Aortic smooth muscle cell (primary cell): ENCODE results near the gene GTF2A2. TPM values are rescaled to one million over a fixed set of nuclear protein-coding genes. Genes with fewer than 3 reads are reported as not detected.

Experiments
- total RNA-seq: library from RNA; depleted of rRNA; stranded (reverse); fragments of >200 nt; gene quantifications from 2 replicates; pipeline ENCODE4 v1.2.3, GENCODE V29; 2014

Gene GTF2A2, protein sequence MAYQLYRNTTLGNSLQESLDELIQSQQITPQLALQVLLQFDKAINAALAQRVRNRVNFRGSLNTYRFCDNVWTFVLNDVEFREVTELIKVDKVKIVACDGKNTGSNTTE
- 20.8 and 36.2 TPM in 2 replicates for total RNA-seq

DNA sequence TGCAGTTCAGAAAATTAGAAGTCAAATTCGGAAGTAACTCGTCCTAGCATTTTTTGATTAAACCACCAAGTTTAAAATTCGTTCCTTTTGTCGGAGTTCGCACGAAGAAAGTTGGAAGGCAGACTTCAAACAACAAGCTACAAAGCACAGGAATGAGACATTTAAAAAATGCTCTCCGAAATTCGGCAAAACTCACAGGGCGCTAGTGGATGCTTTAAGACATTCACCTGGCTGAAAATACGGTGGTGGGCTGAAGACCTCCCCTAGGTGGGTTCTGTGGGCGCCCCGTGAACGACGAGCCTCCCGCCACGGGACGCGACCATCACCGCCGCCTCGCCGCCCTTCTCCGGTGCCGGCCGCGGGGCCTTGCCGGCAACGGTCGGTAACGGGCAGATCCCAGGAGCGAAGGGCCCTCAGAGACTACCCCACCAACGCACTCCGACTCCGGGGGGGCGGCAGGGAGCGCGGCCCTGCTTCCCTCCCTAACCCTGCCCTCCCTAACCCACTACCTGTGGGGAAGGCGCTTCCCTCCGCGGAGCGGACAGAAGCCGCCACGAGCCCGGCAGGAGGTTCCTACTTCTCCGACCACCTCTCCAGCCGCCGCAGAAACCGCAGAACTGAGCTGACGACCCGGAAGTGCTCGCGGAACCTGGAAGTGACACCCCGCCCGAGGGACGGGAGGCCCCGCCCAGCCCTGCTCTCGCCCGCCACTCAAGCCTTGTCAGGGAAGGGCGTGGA lies at the start of gene GTF2A2:
GTF2A2 (minus strand) TSS at position 619 of the 738 bp plus-strand sequence. CDS start 5,238 bp downstream, outside the sequence.

DNA sequence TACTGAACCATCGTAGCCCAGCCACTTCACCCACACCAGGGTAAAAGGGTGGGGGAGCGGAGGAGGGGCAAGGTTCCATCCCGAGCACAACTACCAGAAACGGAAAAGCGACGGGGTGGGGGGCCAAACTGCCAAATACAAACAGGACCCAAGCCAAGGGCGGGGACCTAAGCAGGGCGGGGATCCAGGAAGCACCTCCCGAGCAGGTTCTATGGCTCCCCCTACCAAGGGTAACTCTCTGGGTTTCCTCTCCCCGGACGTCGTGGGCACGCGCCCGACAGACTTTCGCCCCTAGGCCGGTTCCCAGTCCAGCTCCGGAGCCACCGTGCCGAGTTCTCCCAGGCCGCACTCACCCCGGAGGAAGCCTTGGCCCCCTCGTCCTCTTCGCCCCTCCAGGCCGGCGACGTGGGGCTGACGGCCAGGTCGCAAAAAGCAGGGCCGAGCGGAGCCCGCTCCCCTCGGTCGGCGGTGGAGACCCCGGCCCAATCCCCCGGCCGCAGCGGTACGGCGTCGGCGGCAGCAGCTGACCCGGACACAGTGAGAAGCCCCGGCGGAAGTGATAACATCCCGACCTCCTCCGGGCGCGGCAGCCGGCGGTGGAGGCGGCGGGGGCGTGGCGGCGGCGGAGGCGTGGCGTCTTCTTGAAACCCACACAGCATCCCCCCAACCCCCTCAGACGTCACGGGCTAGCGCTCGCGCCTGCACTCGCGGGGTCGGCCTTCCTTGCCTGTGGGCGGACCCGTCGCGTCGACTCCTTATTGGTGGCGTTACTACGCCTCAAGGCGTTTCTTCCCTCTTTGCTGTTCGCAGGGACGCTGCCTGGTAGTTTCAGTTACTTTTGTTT lies 31.7 kb upstream of the GTF2A2 start, which contains the start of gene BNIP2:
BNIP2 (minus strand) TSS at position 539 of the 844 bp plus-strand sequence. CDS start 6,863 bp downstream, outside the sequence.

DNA sequence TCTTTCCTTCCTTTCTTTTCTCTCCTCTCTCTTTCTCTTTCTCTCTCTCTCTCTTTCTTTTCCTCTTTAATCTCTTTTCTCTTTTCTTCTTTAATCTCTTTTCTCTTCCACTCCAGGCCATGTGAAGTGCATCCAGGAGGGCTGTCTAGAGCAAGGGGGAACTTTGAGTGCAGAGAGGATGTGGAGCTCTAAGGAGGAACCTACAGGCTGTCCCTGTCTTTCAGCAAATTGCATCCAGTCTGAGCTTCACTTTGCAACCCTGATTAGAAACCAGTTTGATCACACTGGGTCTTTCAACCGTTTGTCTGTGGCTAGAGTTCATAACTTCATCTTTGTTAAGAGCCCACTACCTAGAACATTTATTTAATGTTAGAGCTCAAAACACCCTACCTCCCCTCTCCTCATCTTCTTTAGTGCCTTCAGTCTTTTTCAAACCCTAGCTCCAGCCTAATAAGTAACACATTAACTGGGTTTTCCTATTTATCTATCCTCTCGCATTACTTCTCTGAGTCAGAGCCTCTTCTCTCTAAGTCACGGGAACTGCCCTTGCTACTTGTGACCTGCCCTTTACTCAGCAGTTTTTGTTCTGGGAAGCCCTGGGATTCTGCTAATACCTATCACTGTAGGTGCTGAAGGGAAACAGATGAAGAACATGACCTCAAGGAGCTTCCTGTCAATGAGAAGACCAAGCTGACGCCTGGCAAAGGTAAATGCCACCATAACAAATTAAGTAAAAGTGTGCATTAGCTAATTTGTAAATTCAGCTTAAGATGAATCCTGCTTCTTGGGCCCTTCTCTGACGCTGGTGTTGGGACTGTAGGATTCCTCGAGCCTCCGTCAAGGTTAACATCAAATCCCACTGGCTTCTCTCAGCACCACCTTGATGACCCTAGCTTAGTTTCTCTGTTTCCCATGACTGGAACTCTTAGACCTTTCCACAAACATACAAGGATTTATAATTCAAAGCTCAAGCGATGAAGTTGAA lies 45.7 kb downstream of the GTF2A2 start, which contains the start of gene GCNT3:
GCNT3 (plus strand) TSS at position 508 of the 985 bp plus-strand sequence. CDS start 6,456 bp downstream, outside the sequence.

Other genes with a start within 250 kb of the GTF2A2 start
- 0.13 and 0.25 TPM in 2 replicates for gene FAM81A, start 219.3 kb downstream of the GTF2A2 start, total RNA-seq
- under 0.01 TPM in 1 of 2 replicates, not detected in the other for gene GCNT3, start 45.7 kb downstream of the GTF2A2 start, total RNA-seq
- 99.2 and 111 TPM in 2 replicates for gene BNIP2, start 31.8 kb upstream of the GTF2A2 start, total RNA-seq